RWPE1 (cell line): ENCODE measurements around the gene NFAT5.
A peak's percentile ranks its signal among the peaks of the same experiment; 100 is the strongest.
"Not testable (repeated sequence)": the region's sequence is repeated elsewhere in the genome, so short reads cannot be mapped to it uniquely, and the experiment has no call there.

Experiments used
- CTCF ChIA-PET: fragments of 350-600 bp; sonication (Branson Sonifier 250); formaldehyde crosslinking; extraction: SDS; loops from one replicate; lab custom pipeline; 2021; lab: Yijun Ruan, JAX
- POLR2A ChIA-PET: fragments of 400-600 bp; formaldehyde crosslinking; extraction: SDS; loops from one replicate; lab custom pipeline; 2020; ENCODE audit warnings: antibody characterized with exemption; ENCODE audit not compliant: low non-redundant PET; lab: Yijun Ruan, JAX
- DNase-seq: peaks from one replicate; pipeline ENCODE4 v3.0.0; 2012; ENCODE audit warnings: low spot score
- H3K27ac ChIP-seq: fragments of 450-650 bp; 2 replicates; pipeline ENCODE4 v1.5.1; 2017
- CTCF ChIP-seq: fragments of 450-650 bp; conservative IDR thresholded peaks from 2 replicates; pipeline ENCODE4 v1.5.1; 2017; ENCODE audit warnings: low read depth, mild to moderate bottlenecking

NFAT5 gene

GRCh38 chr16:69579783-69580481, 14.2 kb downstream of the NFAT5 start:
- TF ChIP-seq CTCF, result no peak
- ChIA-PET CTCF (no interaction called here), POLR2A (no interaction called here)
- no peak for DNase-seq
- no peak overlapping the region for H3K27ac ChIP-seq

- DNase-seq, result no peak
- ChIA-PET CTCF (no interaction called here), POLR2A (no interaction called here)
- no peak for TF ChIP-seq CTCF
- no peak overlapping the region for H3K27ac ChIP-seq
Observed at GRCh38 chr16:69581297-69581696, 15.5 kb downstream of the NFAT5 start.

- H3K27ac ChIP-seq, DNase-seq, CTCF ChIA-PET, POLR2A ChIA-PET: not testable (repeated sequence)
Observed at GRCh38 chr16:69584493-69584892, 18.7 kb downstream of the NFAT5 start.

- no peak for DNase-seq
- POLR2A ChIA-PET, result no interaction called here
- no peak overlapping the region for H3K27ac ChIP-seq
- CTCF ChIA-PET, result interaction anchor here (0.7 kb wide), 2 partner anchors 110 to 1220 kb away, joined by 3 to 4 read pairs; no protein-coding TSS in a partner anchor
- TF ChIP-seq CTCF, result no peak
Observed at GRCh38 chr16:69589434-69590269, 23.9 kb downstream of the NFAT5 start.

GRCh38 chr16:69590590-69590989, 24.8 kb downstream of the NFAT5 start:
- no peak for TF ChIP-seq CTCF
- ChIA-PET CTCF (no interaction called here), POLR2A (no interaction called here)
- peak overlapping the region; percentile 37; the same call in 1 of the 2 replicates for H3K27ac ChIP-seq
- no peak for DNase-seq

GRCh38 chr16:69593751-69594255, 28.0 kb downstream of the NFAT5 start:
- CTCF ChIA-PET, result interaction anchor here (0.5 to 0.6 kb wide), 2 partner anchors 62 to 169 kb away, joined by 3 read pairs; no protein-coding TSS in a partner anchor
- no peak for DNase-seq
- POLR2A ChIA-PET, result no interaction called here
- H3K27ac ChIP-seq, result no peak overlapping the region
- no peak for TF ChIP-seq CTCF
